Mucosa of descending colon (tissue), 3 donors: ENCODE data around the gene FAM47E. TPM values are rescaled to one million over a fixed set of nuclear protein-coding genes. Genes with fewer than 3 reads are reported as not detected.

Experiments used
- ATAC-seq: fragments of 200-7000 bp; cut with Tn5 transposase; one replicate; pipeline ENCODE4 v1.9.1; 2020; ENCODE audit warnings: mild to moderate bottlenecking, moderate library complexity
- DNase-seq, 3 donors: peaks; one replicate each; pipeline ENCODE4 v3.0.0-alpha.2; 2020
- H3K36me3 ChIP-seq: fragments of 200-600 bp; one replicate; pipeline ENCODE4 v1.8.0; 2021; ENCODE audit warnings: low read depth, mild to moderate bottlenecking
- H3K4me1 ChIP-seq: fragments of 200-600 bp; one replicate; pipeline ENCODE4 v1.8.0; 2021; ENCODE audit warnings: low read depth, mild to moderate bottlenecking
- H3K4me3 ChIP-seq: fragments of 200-600 bp; one replicate; pipeline ENCODE4 v1.8.0; 2021; ENCODE audit warnings: mild to moderate bottlenecking
- H3K9me3 ChIP-seq: fragments of 200-600 bp; one replicate; pipeline ENCODE4 v1.8.0; 2021; ENCODE audit warnings: mild to moderate bottlenecking
- intact Hi-C, 2 donors: fragments of 100-400 bp; cut with DNase I in 1 of 2; cut with micrococcal nuclease in 1 of 2; formaldehyde crosslinking; loops; one replicate each; pipeline versions ENCODE4 v1.11.0 to v1.11.1; 2022; cut with DNase I, micrococcal nuclease
- total RNA-seq, 3 donors: library from RNA; stranded (reverse); fragmentation: NEBNext Ultra II Directional in 2 of 3; extraction: Animal tissue kit (Norgen Biotek cat#: 25700) in 2 of 3; gene quantifications; one replicate each; pipeline versions ENCODE4 v1.2.1 to v1.2.4, GENCODE V29; 2021 to 2023
- TF ChIP-seq, protein P1 (sequence below): fragments of 200-600 bp; IDR thresholded peaks from one replicate; pipeline ENCODE4 v1.8.0; 2022; ENCODE audit warnings: antibody characterized with exemption, mild to moderate bottlenecking
- donor health status: DM: no; HTN: no; CAD: no; lungs with moderate emphysema.
- donor health status: DM: no; HTN: no; CAD: no.
- donor health status: DM: no; HTN: yes; CAD: no.

Gene FAM47E
- total RNA-seq, 3 donors from 2014 or later = 3.3 to 9.8 (median 6.1) TPM

GRCh38 chr4:76212851-76213414, 38.6 kb upstream of the FAM47E start:
- TF ChIP-seq, protein P1, sequence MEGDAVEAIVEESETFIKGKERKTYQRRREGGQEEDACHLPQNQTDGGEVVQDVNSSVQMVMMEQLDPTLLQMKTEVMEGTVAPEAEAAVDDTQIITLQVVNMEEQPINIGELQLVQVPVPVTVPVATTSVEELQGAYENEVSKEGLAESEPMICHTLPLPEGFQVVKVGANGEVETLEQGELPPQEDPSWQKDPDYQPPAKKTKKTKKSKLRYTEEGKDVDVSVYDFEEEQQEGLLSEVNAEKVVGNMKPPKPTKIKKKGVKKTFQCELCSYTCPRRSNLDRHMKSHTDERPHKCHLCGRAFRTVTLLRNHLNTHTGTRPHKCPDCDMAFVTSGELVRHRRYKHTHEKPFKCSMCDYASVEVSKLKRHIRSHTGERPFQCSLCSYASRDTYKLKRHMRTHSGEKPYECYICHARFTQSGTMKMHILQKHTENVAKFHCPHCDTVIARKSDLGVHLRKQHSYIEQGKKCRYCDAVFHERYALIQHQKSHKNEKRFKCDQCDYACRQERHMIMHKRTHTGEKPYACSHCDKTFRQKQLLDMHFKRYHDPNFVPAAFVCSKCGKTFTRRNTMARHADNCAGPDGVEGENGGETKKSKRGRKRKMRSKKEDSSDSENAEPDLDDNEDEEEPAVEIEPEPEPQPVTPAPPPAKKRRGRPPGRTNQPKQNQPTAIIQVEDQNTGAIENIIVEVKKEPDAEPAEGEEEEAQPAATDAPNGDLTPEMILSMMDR = no peak
- ATAC-seq = peak; percentile 19
- H3K4me1 ChIP-seq = peaks cover 79% of the 10 kb centered on the region

GRCh38 chr4:76213415-76214176, 37.9 kb upstream of the FAM47E start, which contains the start of gene SCARB2:
SCARB2 (minus strand) TSS chr4:76213824; CDS start chr4:76213543, 281 bp downstream.
- intact Hi-C loops = no loop called here
- DNase-seq (peak; percentile 85 to 93 (median 92)), ATAC-seq (peak; percentile 90)

More at GRCh38 chr4:76212851-76213414, 38.6 kb upstream of the FAM47E start:
- intact Hi-C loops = no loop called here
- H3K9me3 ChIP-seq = no peaks in the 10 kb centered on the region
- H3K36me3 ChIP-seq = peaks cover 3% of the 10 kb centered on the region
- peak in 2 of 3 donors; percentile 52 to 60 for DNase-seq
- H3K4me3 ChIP-seq = peak overlapping the region; percentile 56

GRCh38 chr4:76214177-76214675, 37.3 kb upstream of the FAM47E start:
- peak overlapping the region; percentile 56 for H3K4me3 ChIP-seq
- DNase-seq (peak in 2 of 3 donors; percentile 62 to 69), ATAC-seq (peak; percentile 60)
- TF ChIP-seq, protein P1 = no peak
- no peaks in the 10 kb centered on the region for H3K36me3 ChIP-seq
- H3K9me3 ChIP-seq = no peaks in the 10 kb centered on the region
- intact Hi-C loops = no loop called here
- H3K4me1 ChIP-seq = peaks cover 66% of the 10 kb centered on the region

More at GRCh38 chr4:76213415-76214176, 37.9 kb upstream of the FAM47E start, which contains the start of gene SCARB2:
- Histone ChIP-seq H3K4me1 (peaks cover 72% of the 10 kb centered on the region), H3K36me3 (no peaks in the 10 kb centered on the region), H3K4me3 (peak within 1 kb of the TSS; percentile 56), H3K9me3 (no peaks in the 10 kb centered on the region)
- TF ChIP-seq, protein P1 = no peak

- ATAC-seq (no peak), DNase-seq (peak in 1 of 3 donors; percentile 8)
- peaks cover 62% of the 10 kb centered on the region for H3K4me1 ChIP-seq
- no peaks in the 10 kb centered on the region for H3K9me3 ChIP-seq
- no peak overlapping the region for H3K4me3 ChIP-seq
- no peaks in the 10 kb centered on the region for H3K36me3 ChIP-seq
- intact Hi-C loops = no loop called here
- TF ChIP-seq, protein P1 = no peak
Observed at GRCh38 chr4:76215077-76215476, 36.4 kb upstream of the FAM47E start.

DNA sequence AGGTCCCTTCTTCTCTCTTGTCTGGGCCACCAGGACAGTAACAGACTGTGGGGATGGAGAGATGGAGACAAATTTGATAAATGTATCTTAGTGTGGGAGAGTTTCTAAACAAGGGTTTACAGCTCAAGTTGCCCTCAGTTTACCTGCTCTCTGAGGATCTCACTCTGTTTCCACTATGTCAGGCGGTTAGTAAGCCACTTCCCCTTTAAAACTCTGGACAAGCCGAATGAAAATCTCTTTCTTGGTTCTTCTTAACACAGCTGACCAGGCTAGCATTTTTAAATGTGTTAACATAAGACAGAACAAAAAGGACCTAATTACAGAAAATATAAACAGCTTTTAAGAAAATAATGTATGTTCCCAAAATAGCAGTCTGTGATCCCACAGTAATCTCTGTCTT, 35.0 kb upstream of the FAM47E start:
- H3K4me1 ChIP-seq = peaks cover 49% of the 10 kb centered on the region
- DNase-seq (no peak), ATAC-seq (no peak)
- H3K4me3 ChIP-seq = no peak overlapping the region
- intact Hi-C loops = no loop called here
- no peaks in the 10 kb centered on the region for H3K36me3 ChIP-seq
- TF ChIP-seq, protein P1 = no peak
- no peaks in the 10 kb centered on the region for H3K9me3 ChIP-seq
